ENCODE results near the gene CENPS.
"Not testable (repeated sequence)": the region's sequence is repeated elsewhere in the genome, so short reads cannot be mapped to it uniquely, and the experiment has no call there.

- TF ChIP-seq ARNTL (CRISPR knock-in tag; IDR thresholded peaks at IDR 0.05; ENCODE audit: borderline replicate concordance, low read depth); PATZ1 (CRISPR knock-in tag; IDR thresholded peaks at IDR 0.05; ENCODE audit: borderline replicate concordance); ZFP3 (CRISPR knock-in tag; IDR thresholded peaks at IDR 0.05); CSDC2 (CRISPR knock-in tag; IDR thresholded peaks at IDR 0.05); ISL1 (CRISPR knock-in tag; IDR thresholded peaks at IDR 0.05); POU6F1 (CRISPR knock-in tag; IDR thresholded peaks at IDR 0.05; ENCODE audit: borderline replicate concordance, low read depth); ZC3H10 (CRISPR knock-in tag; IDR thresholded peaks at IDR 0.05); CSRNP3 (CRISPR knock-in tag; IDR thresholded peaks at IDR 0.05); PPARA (CRISPR knock-in tag; IDR thresholded peaks at IDR 0.05; ENCODE audit: borderline replicate concordance); ZNF8 (CRISPR knock-in tag; IDR thresholded peaks at IDR 0.05); RARB (CRISPR knock-in tag; IDR thresholded peaks at IDR 0.05); ZNF565 (CRISPR knock-in tag; conservative IDR thresholded peaks at IDR 0.05; ENCODE audit: low read depth); ZNF70 (CRISPR knock-in tag; IDR thresholded peaks at IDR 0.05): not testable (repeated sequence)
Measured at GRCh38 chr1:10474309-10474612, 44.0 kb downstream of the CENPS start.

Measured in SK-N-SH treated with all-trans-retinoic acid at 6 μM for 48 hours (cell line).